ENCODE results near the gene FIZ1.
"Not testable (repeated sequence)": the region's sequence is repeated elsewhere in the genome, so short reads cannot be mapped to it uniquely, and the experiment has no call there.

- not testable (repeated sequence) for TF ChIP-seq CTCF (conservative IDR thresholded peaks at IDR 0.05; ENCODE audit: low read length); EZH2phosphoT487 (IDR thresholded peaks at IDR 0.05; ENCODE audit: borderline replicate concordance, low read depth, low read length)
Measured at GRCh38 chr19:55569477-55569876, 29.8 kb downstream of the FIZ1 start.
